NCI-H2196 treated with DMSO at 0.1 percent for 48 hours (cell line): ENCODE data around the gene ANKRD1.
"Not testable (repeated sequence)": the region's sequence is repeated elsewhere in the genome, so short reads cannot be mapped to it uniquely, and the experiment has no call there.

ENCODE experiments used
- DNase-seq: peaks from one replicate; lab custom pipeline; 2025; ENCODE audit not compliant: unreplicated experiment; lab: John Stamatoyannopoulos, UW

The ANKRD1 gene

GRCh38 chr10:90920986-90921666, at the start of gene ANKRD1:
Gene ANKRD1, minus strand, starts transcription at chr10:90921087. Its CDS starts 60 bp downstream, at chr10:90921027.
- DNase-seq: no peak

GRCh38 chr10:90969947-90970673, 49.2 kb upstream of the ANKRD1 start:
- no peak for DNase-seq

- no peak for DNase-seq
Observed at GRCh38 chr10:90969121-90969534, 48.2 kb upstream of the ANKRD1 start.

GRCh38 chr10:90968328-90969081, 47.6 kb upstream of the ANKRD1 start:
- DNase-seq: no peak

- DNase-seq: no peak
Observed at GRCh38 chr10:90967865-90968264, 47.0 kb upstream of the ANKRD1 start.

- no peak for DNase-seq
Observed at GRCh38 chr10:90966146-90966545, 45.3 kb upstream of the ANKRD1 start.

- no peak for DNase-seq
Observed at GRCh38 chr10:90965720-90966119, 44.8 kb upstream of the ANKRD1 start.

GRCh38 chr10:90964781-90965465, 44.0 kb upstream of the ANKRD1 start:
- no peak for DNase-seq

- no peak for DNase-seq
Observed at GRCh38 chr10:90963331-90963730, 42.4 kb upstream of the ANKRD1 start.

GRCh38 chr10:90960355-90960814, 39.5 kb upstream of the ANKRD1 start:
- no peak for DNase-seq

- no peak for DNase-seq
Observed at GRCh38 chr10:90959826-90960225, 38.9 kb upstream of the ANKRD1 start.

- DNase-seq: no peak
Observed at GRCh38 chr10:90958781-90959180, 37.9 kb upstream of the ANKRD1 start.

GRCh38 chr10:90947030-90947960, 26.4 kb upstream of the ANKRD1 start:
- no peak for DNase-seq

GRCh38 chr10:90945491-90946070, 24.7 kb upstream of the ANKRD1 start:
- DNase-seq: no peak

GRCh38 chr10:90944749-90945148, 23.9 kb upstream of the ANKRD1 start:
- DNase-seq: no peak

GRCh38 chr10:90942980-90943379, 22.1 kb upstream of the ANKRD1 start:
- not testable (repeated sequence) for DNase-seq

GRCh38 chr10:90939648-90940047, 18.8 kb upstream of the ANKRD1 start:
- no peak for DNase-seq

- no peak for DNase-seq
Observed at GRCh38 chr10:90939116-90939515, 18.2 kb upstream of the ANKRD1 start.

- DNase-seq: no peak
Observed at GRCh38 chr10:90937645-90938258, 16.9 kb upstream of the ANKRD1 start.
